Raji (cell line): Measurements from ENCODE around the gene ARHGEF17.

Source experiments
- POLR2A ChIP-seq: IDR thresholded peaks from 2 replicates; pipeline ENCODE4 v1.6.1; 2011; ENCODE audit warnings: low read depth, low read length, control low read depth; ENCODE audit not compliant: insufficient read depth

ARHGEF17 gene

DNA sequence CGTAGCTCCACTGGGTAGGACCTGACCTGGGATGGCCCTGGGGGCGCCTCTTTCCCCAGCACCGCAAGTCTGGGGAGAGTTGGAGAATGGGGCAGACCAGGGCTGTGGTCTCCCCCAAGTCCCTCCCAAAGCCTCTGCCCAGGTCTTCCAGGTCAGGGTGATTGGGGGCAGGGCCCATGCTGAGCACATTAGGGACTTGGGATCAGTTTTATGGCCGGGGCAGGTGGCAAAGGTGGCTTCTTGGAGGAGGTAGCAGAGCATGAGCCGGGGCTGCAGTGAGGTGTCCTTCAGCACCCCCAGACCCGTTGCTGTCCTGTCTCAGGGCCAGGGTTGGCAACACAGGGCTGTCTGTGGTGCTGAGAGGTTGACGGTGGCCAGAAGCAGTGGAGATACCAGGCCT lies 74.1 kb downstream of the ARHGEF17 start:
- TF ChIP-seq POLR2A, result no peak

DNA sequence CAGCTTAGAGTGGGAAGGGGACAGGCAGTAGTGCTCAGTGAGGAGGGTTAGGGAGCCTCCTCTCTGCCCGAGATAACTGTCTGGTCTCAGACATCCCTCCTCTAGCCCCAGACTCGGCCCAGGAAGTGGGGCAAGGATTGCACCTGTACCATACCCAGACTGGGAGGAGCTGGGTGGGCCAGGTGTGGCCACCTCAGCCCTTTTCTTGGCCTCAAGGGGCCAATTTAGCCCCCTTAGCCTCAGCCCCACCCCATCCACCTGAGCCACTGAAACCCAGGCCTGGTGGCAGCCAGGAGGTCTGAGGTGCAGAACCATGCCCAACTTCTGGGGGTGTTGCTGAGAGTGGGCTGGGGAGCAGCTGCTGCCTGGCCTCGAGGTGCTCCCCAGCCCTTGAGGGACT lies 74.7 kb downstream of the ARHGEF17 start:
- TF ChIP-seq POLR2A, result no peak

GRCh38 chr11:73383249-73384124 lies 75.4 kb downstream of the ARHGEF17 start:
- no peak for TF ChIP-seq POLR2A

- TF ChIP-seq POLR2A, result no peak
Measured at GRCh38 chr11:73384125-73384441, 76.0 kb downstream of the ARHGEF17 start.

DNA sequence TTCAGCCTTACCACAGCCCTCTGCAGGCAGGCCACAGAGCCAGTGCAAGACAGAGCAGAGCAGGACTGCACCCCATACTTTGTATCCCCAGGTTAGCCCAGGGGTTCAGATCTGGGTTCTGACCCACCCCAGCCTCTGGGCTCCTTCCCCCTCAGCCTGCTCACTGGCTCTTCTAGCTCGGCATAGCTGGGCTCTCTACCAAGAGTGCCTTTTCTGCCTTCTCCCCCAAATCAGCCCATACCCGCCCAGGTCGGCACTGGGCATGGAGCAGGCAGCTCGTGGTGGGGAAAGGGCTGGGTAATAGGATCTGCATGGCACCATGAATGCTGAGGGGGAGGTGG lies 76.4 kb downstream of the ARHGEF17 start:
- TF ChIP-seq POLR2A, result no peak

- TF ChIP-seq POLR2A, result no peak; the same call in 1 of the 2 replicates
Measured at GRCh38 chr11:73384872-73385689, 77.0 kb downstream of the ARHGEF17 start.

DNA sequence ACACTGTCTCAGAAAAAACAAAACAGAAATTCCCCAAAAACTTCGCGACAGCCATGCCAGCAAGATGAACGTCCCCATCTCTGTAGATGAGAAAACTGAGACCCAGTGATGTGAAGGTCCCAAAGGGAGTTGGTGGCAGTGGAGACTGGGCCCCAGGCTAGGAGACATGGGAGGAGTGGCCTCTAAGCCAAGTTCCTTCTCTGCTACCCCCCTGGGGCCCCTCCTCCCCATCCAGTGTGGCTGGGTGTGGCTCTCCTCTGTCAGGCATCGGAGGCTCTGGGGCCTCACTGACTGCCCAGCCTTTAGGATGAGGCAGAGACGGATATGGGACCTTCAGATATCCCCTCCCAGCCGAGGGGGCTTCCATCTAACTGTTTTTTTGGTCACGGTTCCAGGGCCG lies 77.9 kb downstream of the ARHGEF17 start:
- 0 out of 2 replicates have a peak, but pooled peaks have one; percentile 13 for TF ChIP-seq POLR2A

GRCh38 chr11:73386546-73386945 lies 78.5 kb downstream of the ARHGEF17 start:
- TF ChIP-seq POLR2A, result no peak

DNA sequence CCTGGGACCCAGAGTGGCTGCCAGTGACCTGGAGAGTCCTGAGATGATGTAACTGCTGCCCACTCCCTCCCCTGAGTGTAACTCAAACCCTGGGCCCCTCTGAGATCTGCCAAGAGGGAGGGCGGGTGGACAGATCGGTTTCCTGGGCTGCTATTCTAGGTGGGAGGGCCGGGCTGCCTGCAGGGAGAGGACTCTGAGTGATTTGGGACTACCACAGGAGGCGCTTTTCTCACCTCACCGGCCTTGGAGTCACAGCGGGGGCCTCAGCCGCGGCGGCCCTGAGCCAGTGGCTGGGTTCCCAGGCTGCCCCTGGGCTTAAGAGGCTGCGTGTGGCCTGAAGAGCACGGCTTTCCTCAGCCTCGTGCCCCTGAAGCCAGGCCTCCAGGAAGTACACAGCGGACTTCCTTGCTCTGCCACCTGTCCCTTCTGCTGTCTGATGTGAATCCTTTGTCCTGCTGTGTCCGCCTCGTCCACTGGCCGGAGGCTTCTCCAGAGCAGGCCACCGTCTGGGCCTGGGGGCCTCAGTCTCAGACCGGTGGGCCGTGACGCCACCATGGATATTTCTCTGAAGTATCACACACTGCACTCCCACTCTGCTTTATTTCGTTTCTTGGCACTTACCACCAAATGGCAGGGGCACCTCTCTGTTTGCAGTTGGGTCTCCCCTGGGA lies 79.7 kb downstream of the ARHGEF17 start:
- TF ChIP-seq POLR2A, result no peak

DNA sequence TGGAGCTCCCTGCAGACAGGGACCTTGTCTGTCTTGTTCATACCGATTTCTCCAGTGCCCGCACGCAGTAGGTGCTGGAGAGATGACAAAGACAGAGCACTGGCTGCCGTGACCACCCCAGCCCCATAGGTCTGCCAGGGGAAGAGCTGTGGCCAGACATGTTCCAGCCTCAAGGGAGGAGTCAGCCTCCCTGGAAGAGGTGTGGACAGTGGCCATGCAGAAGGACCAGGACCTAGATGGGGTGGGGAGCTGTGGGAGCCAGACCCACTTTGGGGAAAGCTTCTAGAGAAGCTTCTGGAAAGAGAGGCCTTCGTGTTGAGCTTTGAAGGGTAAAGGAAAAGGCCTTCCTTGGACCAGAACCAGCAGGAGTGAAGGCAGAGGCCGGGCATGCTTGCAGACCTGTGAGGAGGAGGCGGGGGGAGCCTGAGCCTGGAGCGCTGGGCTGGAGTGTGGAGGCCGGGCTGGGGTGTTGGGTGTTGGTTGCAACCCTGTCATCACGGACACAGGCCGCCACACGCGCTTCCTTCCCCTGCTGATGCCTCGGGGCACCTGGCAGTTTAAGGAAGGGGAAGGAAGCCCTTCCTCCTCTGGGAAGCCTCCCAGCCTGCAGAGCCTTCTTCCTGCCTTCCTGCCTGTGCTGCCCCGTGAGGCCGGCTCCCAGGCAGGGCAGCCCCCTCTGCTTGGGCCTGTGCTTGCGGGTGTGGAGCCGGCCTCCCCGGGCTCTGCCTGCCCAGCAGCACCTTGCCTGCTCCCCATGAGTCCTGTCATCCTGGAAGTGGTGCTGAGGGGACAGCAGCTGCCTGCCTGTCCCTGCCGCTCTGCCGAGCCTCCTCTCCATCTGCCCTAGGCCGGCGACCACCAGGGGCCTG lies 80.4 kb downstream of the ARHGEF17 start:
- no peak for TF ChIP-seq POLR2A

- no peak for TF ChIP-seq POLR2A
Measured at GRCh38 chr11:73389134-73389525, 81.1 kb downstream of the ARHGEF17 start.

GRCh38 chr11:73389916-73390315 lies 81.8 kb downstream of the ARHGEF17 start:
- no peak for TF ChIP-seq POLR2A

- TF ChIP-seq POLR2A, result no peak
Measured at GRCh38 chr11:73390601-73391565, 82.8 kb downstream of the ARHGEF17 start.

DNA sequence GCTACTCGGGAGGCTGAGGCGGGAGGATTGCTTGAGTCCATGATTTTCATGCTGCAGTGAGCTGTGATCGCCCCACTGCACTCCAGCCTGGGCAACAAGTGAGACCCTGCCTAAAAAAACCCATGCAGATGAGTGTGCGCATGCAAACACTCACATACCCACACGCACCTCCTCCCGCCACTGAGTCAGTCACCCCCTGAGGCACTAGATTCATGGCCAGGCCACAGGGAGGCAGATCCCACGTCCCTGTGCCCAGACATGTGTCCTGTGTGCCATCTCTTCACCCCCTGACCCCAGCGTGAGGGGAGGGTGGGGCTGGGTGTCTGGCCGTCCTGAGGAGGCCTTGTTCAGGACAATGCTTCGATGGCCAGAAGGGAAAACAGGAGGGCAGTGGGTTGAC lies 83.6 kb downstream of the ARHGEF17 start:
- TF ChIP-seq POLR2A, result no peak
